ENCODE results near the gene MMP3.

GRCh38 chr11:102882389-102883024, 39.1 kb upstream of the MMP3 start:
- TF ChIP-seq POLR2A (IDR thresholded peaks at IDR 0.05) = no peak
- TF ChIP-seq CTCF (IDR thresholded peaks at IDR 0.05) = no peak
